Stimulated activated CD4-positive, alpha-beta T cell treated with anti-CD3 and anti-CD28 coated beads, Interleukin-15, amount 100 ng/mL, for 24 hours (primary cell): Measurements from ENCODE around the gene CSAG2.

Experiments
- DNase-seq: peaks from one replicate; pipeline ENCODE4 v3.0.0-alpha.2; 2020

CSAG2 gene

DNA sequence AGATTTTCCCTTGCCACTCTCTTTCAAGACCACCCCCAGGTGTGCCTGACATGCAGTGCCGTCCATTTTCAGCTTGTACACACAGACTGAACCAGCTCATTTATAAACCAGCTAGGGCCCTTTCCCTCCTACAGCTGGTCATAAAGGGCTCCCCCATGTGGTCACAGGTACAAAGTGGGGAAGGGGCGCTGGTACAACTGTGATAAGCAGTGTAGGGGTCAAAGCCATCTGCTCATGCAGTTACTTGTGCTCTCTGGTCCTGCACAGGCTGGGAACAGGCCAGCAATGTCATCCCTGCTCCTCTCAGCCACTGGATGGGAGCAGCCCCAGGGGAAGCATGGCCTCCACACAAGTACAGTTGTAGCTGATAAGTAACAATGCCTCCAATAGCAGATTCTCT, 50.8 kb downstream of the CSAG2 start:
- no peak for DNase-seq
